Lower leg skin (tissue), 4 donors: ENCODE measurements around the gene PYGB. TPM values are rescaled to one million over a fixed set of nuclear protein-coding genes. Genes with fewer than 3 reads are reported as not detected.

Experiments
- DNase-seq, 2 donors: peaks; one replicate each; pipeline ENCODE4 v3.0.0-alpha.2; 2019; ENCODE audit warnings: low spot score in 2 of 2
- H3K4me3 ChIP-seq: fragments of 200-600 bp; sonication (generic); 2 replicates; pipeline ENCODE4 v1.5.1; 2017; ENCODE audit warnings: mild to moderate bottlenecking, low read depth; ENCODE audit not compliant: poor library complexity, severe bottlenecking
- POLR2A ChIP-seq, 2 donors: fragments of 450-650 bp; IDR thresholded peaks; one replicate each; pipeline ENCODE4 v1.6.1; 2016 to 2017; ENCODE audit warnings: antibody characterized with exemption in 2 of 2, mild to moderate bottlenecking in 1 of 2, moderate library complexity in 1 of 2
- WGBS, 2 donors: methylation state at CpG; one replicate each; pipeline ENCODE4 v1.1.5; 2018; 5-methylcytosine and 5-hydroxymethylcytosine counted together
- intact Hi-C: fragments of 100-400 bp; cut with DNase I; formaldehyde crosslinking; loops from one replicate; pipeline ENCODE4 v1.15.0; 2023; ENCODE audit warnings: low total_unique reads
- total RNA-seq, 4 donors: library from RNA; depleted of rRNA; stranded (reverse); fragments of >200 nt; gene quantifications; one replicate each; pipeline ENCODE4 v1.1.0, GENCODE V29; 2016
- TF ChIP-seq, protein P1 (sequence below), 3 donors: fragments of 450-650 bp; IDR thresholded peaks; one replicate each; pipeline ENCODE4 v1.5.1; 2016; ENCODE audit warnings: antibody characterized with exemption in 3 of 3, mild to moderate bottlenecking in 3 of 3, moderate library complexity in 2 of 3

PYGB gene
- total RNA-seq, 4 donors from 2014 or later, result 99.0 to 308 (median 194) TPM

DNA sequence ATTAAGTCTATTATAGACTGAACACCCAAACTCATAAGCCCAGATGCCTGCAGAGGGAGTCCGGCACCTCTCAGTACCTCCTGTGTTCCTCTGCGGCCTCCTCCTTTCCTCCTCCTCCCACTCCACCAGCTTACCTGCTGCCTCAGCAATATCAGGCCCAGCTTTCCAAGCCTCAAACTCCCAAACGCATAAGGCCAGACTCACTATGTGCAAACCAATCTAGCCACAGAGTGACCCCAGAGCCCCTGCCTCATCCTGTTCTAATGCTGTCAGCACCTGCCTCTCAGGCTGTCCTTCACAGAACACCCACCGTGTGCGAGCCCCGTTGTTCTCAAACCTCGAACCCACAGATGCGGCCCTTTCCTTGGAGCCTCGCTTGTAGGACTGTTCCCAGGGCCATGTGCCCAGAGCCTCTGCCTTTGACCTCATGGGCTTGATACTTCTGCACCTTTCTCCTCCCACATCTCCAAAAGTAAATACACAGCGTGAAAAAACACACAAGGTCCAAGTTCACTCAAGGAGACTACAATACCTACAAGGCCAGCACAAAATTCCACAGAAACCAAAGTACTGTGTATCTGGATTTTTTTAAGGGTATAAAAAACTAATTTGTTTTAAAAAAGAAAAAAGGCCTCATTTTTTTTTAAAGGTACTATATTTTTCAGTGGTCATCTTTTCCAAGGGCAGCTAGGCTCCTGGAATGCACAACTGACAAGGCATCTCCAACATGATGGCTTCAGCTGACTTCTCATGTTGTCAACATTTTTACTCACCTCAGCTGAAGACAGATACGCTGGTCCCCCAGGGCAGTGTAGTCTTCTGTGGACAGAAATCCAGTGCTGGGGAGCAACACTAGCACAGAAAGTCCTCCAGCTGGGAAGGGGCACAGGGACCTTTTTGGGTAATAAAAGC is 90.5 kb downstream of the PYGB start:
- DNase-seq, result no peak
- TF ChIP-seq, protein P1, sequence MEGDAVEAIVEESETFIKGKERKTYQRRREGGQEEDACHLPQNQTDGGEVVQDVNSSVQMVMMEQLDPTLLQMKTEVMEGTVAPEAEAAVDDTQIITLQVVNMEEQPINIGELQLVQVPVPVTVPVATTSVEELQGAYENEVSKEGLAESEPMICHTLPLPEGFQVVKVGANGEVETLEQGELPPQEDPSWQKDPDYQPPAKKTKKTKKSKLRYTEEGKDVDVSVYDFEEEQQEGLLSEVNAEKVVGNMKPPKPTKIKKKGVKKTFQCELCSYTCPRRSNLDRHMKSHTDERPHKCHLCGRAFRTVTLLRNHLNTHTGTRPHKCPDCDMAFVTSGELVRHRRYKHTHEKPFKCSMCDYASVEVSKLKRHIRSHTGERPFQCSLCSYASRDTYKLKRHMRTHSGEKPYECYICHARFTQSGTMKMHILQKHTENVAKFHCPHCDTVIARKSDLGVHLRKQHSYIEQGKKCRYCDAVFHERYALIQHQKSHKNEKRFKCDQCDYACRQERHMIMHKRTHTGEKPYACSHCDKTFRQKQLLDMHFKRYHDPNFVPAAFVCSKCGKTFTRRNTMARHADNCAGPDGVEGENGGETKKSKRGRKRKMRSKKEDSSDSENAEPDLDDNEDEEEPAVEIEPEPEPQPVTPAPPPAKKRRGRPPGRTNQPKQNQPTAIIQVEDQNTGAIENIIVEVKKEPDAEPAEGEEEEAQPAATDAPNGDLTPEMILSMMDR (IDR thresholded peaks at IDR 0.05), result no peak
- no peak for TF ChIP-seq POLR2A (IDR thresholded peaks at IDR 0.05)
- intact Hi-C loops, result no loop called here
- 92 to 94% methylated on average over 11 of the region's 11 CpGs for WGBS, 2 donors
- H3K4me3 ChIP-seq, result no peak overlapping the region

DNA sequence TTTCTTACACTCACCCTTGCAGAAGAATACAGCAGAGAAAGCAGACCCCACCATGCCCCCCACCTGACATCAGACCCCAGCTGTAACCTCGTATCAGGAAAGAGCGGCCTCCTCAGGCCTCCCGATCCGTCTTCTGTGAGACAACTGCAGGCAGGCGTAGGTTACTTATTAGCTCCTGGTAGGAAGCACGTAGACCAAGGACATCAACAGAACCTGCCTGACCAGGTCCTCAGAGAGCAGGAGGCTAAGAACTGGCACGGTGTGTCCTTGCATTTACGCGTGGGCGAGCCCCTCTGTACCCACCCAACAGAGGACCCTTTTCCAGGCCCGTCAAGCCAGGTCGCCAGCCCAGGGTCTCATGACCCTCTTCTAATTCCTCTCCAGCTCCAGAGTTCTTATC is 91.7 kb downstream of the PYGB start:
- intact Hi-C loops, result no loop called here
- DNase-seq, result no peak
- no peak overlapping the region for H3K4me3 ChIP-seq
- whole genome bisulfite sequencing, 2 donors, result 86 to 89% methylated on average over 12 of the region's 12 CpGs
- TF ChIP-seq, protein P1 (IDR thresholded peaks at IDR 0.05), result no peak
- TF ChIP-seq POLR2A (IDR thresholded peaks at IDR 0.05), result no peak

DNA sequence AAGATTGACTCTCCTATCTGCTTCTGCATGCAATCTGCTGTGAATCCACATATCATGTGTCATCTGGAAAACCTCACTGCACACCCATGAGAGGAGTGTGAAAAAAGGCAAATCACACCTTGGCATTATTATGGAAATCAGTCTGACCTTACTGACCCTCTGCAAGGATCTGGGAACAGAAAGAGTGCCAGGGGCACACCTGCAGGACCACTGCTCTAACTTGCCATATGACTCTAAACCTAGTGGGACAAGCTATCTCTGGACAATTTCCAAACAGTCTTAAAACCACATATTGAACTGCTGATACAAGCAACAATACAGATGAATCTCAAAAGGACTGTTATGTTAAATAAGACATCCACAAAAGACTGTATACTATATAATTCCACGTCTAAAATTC is 92.5 kb downstream of the PYGB start:
- WGBS, 2 donors, result 53 to 61% methylated on average over 1 of the region's 1 CpG
- H3K4me3 ChIP-seq, result no peak overlapping the region
- intact Hi-C loops, result no loop called here
- TF ChIP-seq, protein P1 (IDR thresholded peaks at IDR 0.05), result no peak
- DNase-seq, result no peak

DNA sequence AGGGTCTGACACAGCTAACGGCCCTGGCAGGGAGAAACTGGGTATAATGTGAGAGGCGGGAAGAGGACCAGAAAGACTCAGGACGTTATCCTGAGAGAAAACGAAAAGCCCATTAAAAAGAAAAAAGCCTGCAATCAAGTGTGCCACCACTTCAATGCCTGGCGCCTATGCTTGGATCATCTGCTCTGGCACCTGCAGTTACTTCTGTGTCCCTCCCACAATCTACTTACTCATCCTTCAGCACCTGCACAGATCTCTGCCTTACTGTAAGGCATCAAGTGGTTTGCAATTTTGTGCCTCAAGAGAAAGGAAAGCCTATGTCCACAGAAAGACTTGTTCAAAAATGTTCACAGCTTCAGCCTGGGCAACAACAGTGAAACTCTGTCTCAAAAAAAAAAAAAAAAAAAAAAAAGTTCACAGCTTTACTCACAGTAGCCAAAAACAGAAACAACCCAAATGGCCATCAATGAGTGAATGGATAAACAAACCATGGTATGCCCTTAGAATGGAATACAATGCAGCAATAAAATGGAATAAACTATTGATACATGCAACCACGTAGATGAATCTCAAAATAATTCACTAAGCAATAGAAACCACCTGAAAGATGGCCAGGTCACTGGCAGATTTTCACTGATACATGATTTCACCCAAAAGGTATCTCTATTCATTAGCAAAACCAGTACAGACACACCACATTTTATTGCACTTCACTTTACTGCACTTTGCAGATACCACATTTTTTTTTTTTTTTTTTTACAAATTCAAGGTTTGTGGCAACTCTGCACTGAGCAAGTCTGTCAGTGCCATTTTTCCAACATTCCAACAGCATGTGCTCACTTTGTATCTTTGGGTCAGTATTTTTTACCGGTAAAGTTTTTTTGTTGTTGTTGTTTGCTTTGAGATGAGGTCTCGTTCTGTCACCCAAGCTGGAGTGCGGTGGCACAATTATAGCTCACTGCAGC is 94.1 kb downstream of the PYGB start:
- TF ChIP-seq POLR2A (IDR thresholded peaks at IDR 0.05), result no peak
- TF ChIP-seq, protein P1 (IDR thresholded peaks at IDR 0.05), result no peak
- no peak for DNase-seq
- H3K4me3 ChIP-seq, result no peak overlapping the region
- intact Hi-C loops, result no loop called here
- 65 to 83% methylated on average over 9 of the region's 9 CpGs for WGBS, 2 donors

DNA sequence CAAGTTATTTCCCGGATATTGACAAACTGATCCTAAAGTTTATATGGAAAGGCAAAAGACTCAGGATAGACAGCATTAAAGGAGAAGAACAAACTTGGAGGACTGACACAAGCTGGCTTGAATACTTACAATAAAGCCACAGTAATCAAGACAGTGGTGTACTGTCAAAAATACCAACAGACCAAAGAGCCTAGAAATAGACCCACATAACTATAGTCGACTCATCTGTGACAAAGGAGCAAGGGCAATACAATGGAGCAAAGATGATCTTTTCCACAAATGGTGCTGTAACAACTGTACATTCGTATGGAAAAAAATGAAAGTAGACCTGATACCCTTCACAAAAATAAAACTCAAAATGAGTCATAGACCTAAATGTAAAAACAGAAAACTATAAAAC is 96.7 kb downstream of the PYGB start:
- intact Hi-C loops, result no loop called here
- no peak for DNase-seq
- H3K4me3 ChIP-seq, result no peak overlapping the region
- 95 to 96% methylated on average over 3 of the region's 3 CpGs for WGBS, 2 donors
- TF ChIP-seq, protein P1 (IDR thresholded peaks at IDR 0.05), result no peak
- no peak for TF ChIP-seq POLR2A (IDR thresholded peaks at IDR 0.05)
